ENCODE measurements around the gene DNAH5. TPM values are rescaled to one million over a fixed set of nuclear protein-coding genes. Genes with fewer than 3 reads are reported as not detected.

DNAH5 gene
- total RNA-seq, 1 experiment from 2014 or later, result 0.14 TPM

- no peak for DNase-seq
- Histone ChIP-seq H3K4me3 (ENCODE audit: low read depth, low read length) (no peak overlapping the region), H3K9me3 (no peaks in the 10 kb centered on the region), H3K36me3 (ENCODE audit: control insufficient read depth, insufficient read depth, low read length) (no peaks in the 10 kb centered on the region), H3K27me3 (replicated peaks; ENCODE audit: control insufficient read depth, insufficient read depth, low read length) (no peaks in the 10 kb centered on the region), H3K4me1 (no peaks in the 10 kb centered on the region)
- no peak for TF ChIP-seq CTCF (IDR thresholded peaks at IDR 0.05; ENCODE audit: insufficient read depth in 1 of 2, low read depth in 1 of 2, low read length in 1 of 2, severe bottlenecking in 1 of 2, unreplicated experiment in 1 of 2)
- Mint-ChIP-seq H3K9me3 (ENCODE audit: unreplicated experiment) (no peaks in the 10 kb centered on the region), H3K36me3 (ENCODE audit: insufficient read depth, unreplicated experiment) (no peaks in the 10 kb centered on the region), H3K27me3 (ENCODE audit: insufficient read depth, unreplicated experiment) (peaks cover 2% of the 10 kb centered on the region), H3K27ac (ENCODE audit: unreplicated experiment) (no peak overlapping the region), H3K4me1 (ENCODE audit: low read depth, unreplicated experiment) (no peaks in the 10 kb centered on the region), H3K4me3 (ENCODE audit: unreplicated experiment) (no peak overlapping the region)
- ChIA-PET CTCF (interaction anchor here (0.5 kb wide), 1 partner anchor 23 kb away, joined by 3 read pairs; no protein-coding TSS in a partner anchor), POLR2A (no interaction called here)
- intact Hi-C loops (cut with micrococcal nuclease; ENCODE audit: unreplicated experiment), result no loop called here
- no TSS peak for BruUV-seq (replicated peaks)
Measured at GRCh38 chr5:13865312-13865711, 79.2 kb downstream of the DNAH5 start.

GRCh38 chr5:13860146-13860545, 84.3 kb downstream of the DNAH5 start:
- no peaks in the 10 kb centered on the region for H3K36me3 ChIP-seq (ENCODE audit: control insufficient read depth, insufficient read depth, low read length)
- no peak overlapping the region for H3K4me3 ChIP-seq (ENCODE audit: low read depth, low read length)

GRCh38 chr5:13859270-13860065, 85.0 kb downstream of the DNAH5 start:
- TF ChIP-seq CTCF (IDR thresholded peaks at IDR 0.05; ENCODE audit: insufficient read depth in 1 of 2, low read depth in 1 of 2, low read length in 1 of 2, severe bottlenecking in 1 of 2, unreplicated experiment in 1 of 2), result no peak
- Histone ChIP-seq H3K9me3 (no peaks in the 10 kb centered on the region), H3K36me3 (ENCODE audit: control insufficient read depth, insufficient read depth, low read length) (no peaks in the 10 kb centered on the region), H3K4me3 (ENCODE audit: low read depth, low read length) (no peak overlapping the region), H3K4me1 (no peaks in the 10 kb centered on the region), H3K27me3 (replicated peaks; ENCODE audit: control insufficient read depth, insufficient read depth, low read length) (no peaks in the 10 kb centered on the region)
- H3K36me3 Mint-ChIP-seq (ENCODE audit: insufficient read depth, unreplicated experiment), result no peaks in the 10 kb centered on the region
- ChIA-PET POLR2A (no interaction called here), CTCF (no interaction called here)
- no peaks in the 10 kb centered on the region for H3K4me1 Mint-ChIP-seq (ENCODE audit: low read depth, unreplicated experiment)
- no peak overlapping the region for H3K4me3 Mint-ChIP-seq (ENCODE audit: unreplicated experiment)
- peaks cover 2% of the 10 kb centered on the region for H3K27me3 Mint-ChIP-seq (ENCODE audit: insufficient read depth, unreplicated experiment)
- intact Hi-C loops (cut with micrococcal nuclease; ENCODE audit: unreplicated experiment), result no loop called here
- DNase-seq, result no peak
- H3K9me3 Mint-ChIP-seq (ENCODE audit: unreplicated experiment), result peaks cover 10% of the 10 kb centered on the region
- BruUV-seq (replicated peaks), result no TSS peak
- no peak overlapping the region for H3K27ac Mint-ChIP-seq (ENCODE audit: unreplicated experiment)

More at GRCh38 chr5:13860146-13860545, 84.3 kb downstream of the DNAH5 start:
- DNase-seq, result no peak
- POLR2A ChIA-PET, result no interaction called here
- Histone ChIP-seq H3K9me3 (no peaks in the 10 kb centered on the region), H3K4me1 (no peaks in the 10 kb centered on the region), H3K27me3 (replicated peaks; ENCODE audit: control insufficient read depth, insufficient read depth, low read length) (no peaks in the 10 kb centered on the region)
- Mint-ChIP-seq H3K4me1 (ENCODE audit: low read depth, unreplicated experiment) (no peaks in the 10 kb centered on the region), H3K36me3 (ENCODE audit: insufficient read depth, unreplicated experiment) (no peaks in the 10 kb centered on the region), H3K4me3 (ENCODE audit: unreplicated experiment) (no peak overlapping the region), H3K27ac (ENCODE audit: unreplicated experiment) (no peak overlapping the region), H3K9me3 (ENCODE audit: unreplicated experiment) (peaks cover 10% of the 10 kb centered on the region), H3K27me3 (ENCODE audit: insufficient read depth, unreplicated experiment) (peaks cover 2% of the 10 kb centered on the region)
- intact Hi-C loops (cut with micrococcal nuclease; ENCODE audit: unreplicated experiment), result no loop called here
- no TSS peak for BruUV-seq (replicated peaks)
- CTCF ChIA-PET, result no interaction called here
- no peak for TF ChIP-seq CTCF (IDR thresholded peaks at IDR 0.05; ENCODE audit: insufficient read depth in 1 of 2, low read depth in 1 of 2, low read length in 1 of 2, severe bottlenecking in 1 of 2, unreplicated experiment in 1 of 2)
